Activated CD4-positive, CD25-positive, alpha-beta regulatory T cell treated with anti-CD3 and anti-CD28 coated beads, Interleukin-2, amount 50 U/mL, for 16 hours (primary cell): ENCODE measurements around the gene C1QL2.

ENCODE experiments used
- DNase-seq: peaks from one replicate; pipeline ENCODE4 v3.0.0-alpha.2; 2020; ENCODE audit warnings: low read depth, low spot score

C1QL2 gene

GRCh38 chr2:119144806-119145205 lies 13.7 kb downstream of the C1QL2 start:
- no peak for DNase-seq

GRCh38 chr2:119142824-119143223 lies 15.7 kb downstream of the C1QL2 start:
- no peak for DNase-seq

GRCh38 chr2:119137502-119137901 lies 21.0 kb downstream of the C1QL2 start:
- DNase-seq = no peak

- DNase-seq = no peak
These were observed 21.7 kb downstream of the C1QL2 start for GRCh38 chr2:119136872-119137271.

GRCh38 chr2:119136093-119136492 lies 22.5 kb downstream of the C1QL2 start:
- DNase-seq = no peak

- no peak for DNase-seq
These were observed 23.8 kb downstream of the C1QL2 start for GRCh38 chr2:119134775-119135174.

- DNase-seq = no peak
These were observed 31.9 kb downstream of the C1QL2 start for GRCh38 chr2:119126650-119127049.

- no peak for DNase-seq
These were observed 35.2 kb downstream of the C1QL2 start for GRCh38 chr2:119123389-119123788.

GRCh38 chr2:119122663-119123062 lies 35.9 kb downstream of the C1QL2 start:
- DNase-seq = no peak

- no peak for DNase-seq
These were observed 38.4 kb downstream of the C1QL2 start for GRCh38 chr2:119119999-119120756.

- no peak for DNase-seq
These were observed 39.3 kb downstream of the C1QL2 start for GRCh38 chr2:119119076-119119785.

- DNase-seq = no peak
These were observed 40.4 kb downstream of the C1QL2 start for GRCh38 chr2:119117891-119118882.

- DNase-seq = no peak
These were observed 41.1 kb downstream of the C1QL2 start for GRCh38 chr2:119117408-119117807.

GRCh38 chr2:119116411-119117295 lies 41.9 kb downstream of the C1QL2 start:
- DNase-seq = no peak

- no peak for DNase-seq
These were observed 44.3 kb downstream of the C1QL2 start for GRCh38 chr2:119114266-119114665.

GRCh38 chr2:119113489-119113770 lies 45.1 kb downstream of the C1QL2 start:
- DNase-seq = no peak

- DNase-seq = no peak
These were observed 45.6 kb downstream of the C1QL2 start for GRCh38 chr2:119112770-119113488.

- no peak for DNase-seq
These were observed 46.3 kb downstream of the C1QL2 start for GRCh38 chr2:119112230-119112629.

- DNase-seq = no peak
These were observed 47.2 kb downstream of the C1QL2 start for GRCh38 chr2:119111115-119111975.

- no peak for DNase-seq
These were observed 48.7 kb downstream of the C1QL2 start for GRCh38 chr2:119109866-119110265.
